ENCODE results near the gene CRADD.

Gene CRADD

DNA sequence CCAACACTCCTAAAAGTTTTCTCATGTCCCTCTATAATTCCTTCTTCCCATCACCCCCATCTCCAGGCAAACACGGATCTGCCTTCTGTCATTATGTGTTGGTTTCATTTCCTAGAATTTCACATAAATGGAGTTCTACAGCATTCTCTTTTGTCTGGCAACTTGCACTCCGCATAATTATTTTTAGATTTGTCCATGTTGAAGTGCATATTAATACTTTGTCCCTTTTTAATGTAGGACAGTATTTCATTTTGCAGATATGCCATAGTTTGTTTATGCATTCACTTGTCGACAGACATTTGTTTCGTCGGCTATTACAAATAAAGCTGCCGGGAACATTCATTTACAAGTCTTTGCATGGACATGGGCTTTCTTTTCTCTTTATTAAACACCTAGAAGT lies 150.0 kb downstream of the CRADD start:
- H2AFZ ChIP-seq (ENCODE audit: low read depth, low read length) = no peak overlapping the region
- TF ChIP-seq, protein P1, sequence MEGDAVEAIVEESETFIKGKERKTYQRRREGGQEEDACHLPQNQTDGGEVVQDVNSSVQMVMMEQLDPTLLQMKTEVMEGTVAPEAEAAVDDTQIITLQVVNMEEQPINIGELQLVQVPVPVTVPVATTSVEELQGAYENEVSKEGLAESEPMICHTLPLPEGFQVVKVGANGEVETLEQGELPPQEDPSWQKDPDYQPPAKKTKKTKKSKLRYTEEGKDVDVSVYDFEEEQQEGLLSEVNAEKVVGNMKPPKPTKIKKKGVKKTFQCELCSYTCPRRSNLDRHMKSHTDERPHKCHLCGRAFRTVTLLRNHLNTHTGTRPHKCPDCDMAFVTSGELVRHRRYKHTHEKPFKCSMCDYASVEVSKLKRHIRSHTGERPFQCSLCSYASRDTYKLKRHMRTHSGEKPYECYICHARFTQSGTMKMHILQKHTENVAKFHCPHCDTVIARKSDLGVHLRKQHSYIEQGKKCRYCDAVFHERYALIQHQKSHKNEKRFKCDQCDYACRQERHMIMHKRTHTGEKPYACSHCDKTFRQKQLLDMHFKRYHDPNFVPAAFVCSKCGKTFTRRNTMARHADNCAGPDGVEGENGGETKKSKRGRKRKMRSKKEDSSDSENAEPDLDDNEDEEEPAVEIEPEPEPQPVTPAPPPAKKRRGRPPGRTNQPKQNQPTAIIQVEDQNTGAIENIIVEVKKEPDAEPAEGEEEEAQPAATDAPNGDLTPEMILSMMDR (IDR thresholded peaks at IDR 0.05; ENCODE audit: borderline replicate concordance, extremely low read depth, low read length, poor library complexity, severe bottlenecking) = no peak
- TF ChIP-seq EZH2 (IDR thresholded peaks at IDR 0.05; ENCODE audit: borderline replicate concordance, low read depth, low read length, severe bottlenecking) = no peak
- H3K79me2 ChIP-seq (ENCODE audit: insufficient read depth, low read length) = no peaks in the 10 kb centered on the region
- no peak for DNase-seq
- H3K27me3 ChIP-seq (ENCODE audit: insufficient read depth, low read length, poor library complexity) = no peaks in the 10 kb centered on the region
- no peak overlapping the region for H3K27ac ChIP-seq (ENCODE audit: low read length)
- peaks cover 12% of the 10 kb centered on the region for H3K4me1 ChIP-seq (ENCODE audit: insufficient read depth, low read length)
- H3K9me3 ChIP-seq (ENCODE audit: insufficient read depth, low read length, severe bottlenecking) = no peaks in the 10 kb centered on the region
- ATAC-seq (ENCODE audit: insufficient read depth, low read depth) = no peak
- no peaks in the 10 kb centered on the region for H4K20me1 ChIP-seq (ENCODE audit: insufficient read depth, low read length)
- H3K36me3 ChIP-seq (ENCODE audit: insufficient read depth, low read length) = no peaks in the 10 kb centered on the region
- no peak overlapping the region for H3K9ac ChIP-seq (ENCODE audit: low read depth, low read length)
- no peak overlapping the region for H3K4me3 ChIP-seq (ENCODE audit: low read depth in 1 of 2, low read length in 2 of 2)
- H3K4me2 ChIP-seq (ENCODE audit: insufficient read depth, low read length) = no peak overlapping the region

DNA sequence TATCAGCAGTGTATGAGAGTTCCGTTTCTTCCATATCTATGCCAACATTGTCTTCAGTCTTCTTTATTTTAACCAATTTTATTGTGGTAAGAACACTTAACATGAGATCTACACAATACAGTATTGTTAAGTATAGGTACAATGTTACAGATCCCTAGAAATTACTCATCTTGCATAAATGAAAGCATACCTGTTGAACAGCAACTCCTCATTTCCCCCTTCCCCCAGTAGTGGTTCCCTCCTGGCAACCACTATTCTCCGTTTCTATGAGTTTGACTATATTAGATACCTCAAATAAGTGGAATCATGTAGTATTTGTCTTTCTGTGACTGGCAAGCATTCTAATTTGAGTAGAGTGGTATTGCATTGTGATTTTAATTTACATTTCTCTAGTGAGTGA lies 150.5 kb downstream of the CRADD start:
- no peak overlapping the region for H3K4me2 ChIP-seq (ENCODE audit: insufficient read depth, low read length)
- no peak for ATAC-seq (ENCODE audit: insufficient read depth, low read depth)
- H2AFZ ChIP-seq (ENCODE audit: low read depth, low read length) = no peak overlapping the region
- no peaks in the 10 kb centered on the region for H4K20me1 ChIP-seq (ENCODE audit: insufficient read depth, low read length)
- H3K9ac ChIP-seq (ENCODE audit: low read depth, low read length) = no peak overlapping the region
- H3K79me2 ChIP-seq (ENCODE audit: insufficient read depth, low read length) = no peaks in the 10 kb centered on the region
- no peaks in the 10 kb centered on the region for H3K9me3 ChIP-seq (ENCODE audit: insufficient read depth, low read length, severe bottlenecking)
- no peak overlapping the region for H3K27ac ChIP-seq (ENCODE audit: low read length)
- H3K4me1 ChIP-seq (ENCODE audit: insufficient read depth, low read length) = peaks cover 12% of the 10 kb centered on the region
- no peaks in the 10 kb centered on the region for H3K36me3 ChIP-seq (ENCODE audit: insufficient read depth, low read length)
- H3K4me3 ChIP-seq (ENCODE audit: low read depth in 1 of 2, low read length in 2 of 2) = no peak overlapping the region
- no peak for DNase-seq
- H3K27me3 ChIP-seq (ENCODE audit: insufficient read depth, low read length, poor library complexity) = no peaks in the 10 kb centered on the region
- TF ChIP-seq EZH2 (IDR thresholded peaks at IDR 0.05; ENCODE audit: borderline replicate concordance, low read depth, low read length, severe bottlenecking) = no peak
- TF ChIP-seq, protein P1 (IDR thresholded peaks at IDR 0.05; ENCODE audit: borderline replicate concordance, extremely low read depth, low read length, poor library complexity, severe bottlenecking) = no peak

DNA sequence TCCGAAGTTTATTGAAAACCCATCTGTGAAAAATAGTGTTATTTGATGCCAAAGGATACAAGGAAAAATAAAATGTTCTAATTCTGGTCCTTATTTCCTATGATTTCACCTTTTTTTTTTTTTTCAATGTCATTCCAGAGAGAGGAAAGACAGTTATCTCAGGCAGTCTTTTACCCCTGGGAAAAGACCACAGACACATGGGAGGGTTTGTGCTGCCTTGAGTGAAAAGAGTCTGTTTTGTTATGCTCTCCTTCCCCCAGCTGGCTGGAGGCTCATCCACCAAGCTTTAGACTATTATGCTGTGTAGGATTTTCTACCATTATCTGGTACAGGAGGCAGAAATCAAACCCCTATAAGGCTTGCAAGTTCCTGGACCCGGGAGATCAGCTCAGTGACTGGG lies 151.8 kb downstream of the CRADD start:
- H3K27ac ChIP-seq (ENCODE audit: low read length) = peak overlapping the region; percentile 19; the same call in 1 of the 2 replicates
- H4K20me1 ChIP-seq (ENCODE audit: insufficient read depth, low read length) = no peaks in the 10 kb centered on the region
- no peak overlapping the region for H2AFZ ChIP-seq (ENCODE audit: low read depth, low read length)
- no peaks in the 10 kb centered on the region for H3K9me3 ChIP-seq (ENCODE audit: insufficient read depth, low read length, severe bottlenecking)
- no peaks in the 10 kb centered on the region for H3K79me2 ChIP-seq (ENCODE audit: insufficient read depth, low read length)
- H3K9ac ChIP-seq (ENCODE audit: low read depth, low read length) = no peak overlapping the region
- H3K4me2 ChIP-seq (ENCODE audit: insufficient read depth, low read length) = no peak overlapping the region
- TF ChIP-seq EZH2 (IDR thresholded peaks at IDR 0.05; ENCODE audit: borderline replicate concordance, low read depth, low read length, severe bottlenecking) = no peak
- TF ChIP-seq, protein P1 (IDR thresholded peaks at IDR 0.05; ENCODE audit: borderline replicate concordance, extremely low read depth, low read length, poor library complexity, severe bottlenecking) = peak; percentile 42
- ATAC-seq (ENCODE audit: insufficient read depth, low read depth) = no peak; the same call in 2 of the 3 replicates
- H3K4me3 ChIP-seq (ENCODE audit: low read depth in 1 of 2, low read length in 2 of 2) = no peak overlapping the region
- H3K4me1 ChIP-seq (ENCODE audit: insufficient read depth, low read length) = peaks cover 8% of the 10 kb centered on the region
- H3K27me3 ChIP-seq (ENCODE audit: insufficient read depth, low read length, poor library complexity) = no peaks in the 10 kb centered on the region
- DNase-seq = no peak
- H3K36me3 ChIP-seq (ENCODE audit: insufficient read depth, low read length) = no peaks in the 10 kb centered on the region

DNA sequence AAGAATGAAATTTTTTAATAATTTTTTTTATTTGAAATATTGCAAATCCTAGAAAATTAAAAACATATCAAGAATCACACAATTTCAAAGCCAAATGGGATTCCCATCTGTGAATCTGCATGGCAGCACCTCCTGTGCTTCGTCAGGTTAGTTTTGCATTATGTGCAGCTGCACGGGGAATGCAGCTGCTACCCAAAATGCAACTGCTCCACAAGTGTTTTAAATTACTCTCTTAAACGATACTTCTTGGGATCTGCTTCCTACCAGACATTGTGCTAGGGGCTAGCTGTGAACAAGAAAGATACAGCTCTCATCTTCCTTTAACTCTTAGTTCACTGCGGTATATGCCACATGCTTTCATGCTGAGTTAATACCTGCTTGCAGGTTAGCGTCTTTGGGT lies 154.2 kb downstream of the CRADD start:
- Histone ChIP-seq H3K4me3 (ENCODE audit: low read depth in 1 of 2, low read length in 2 of 2) (no peak overlapping the region), H3K9me3 (ENCODE audit: insufficient read depth, low read length, severe bottlenecking) (no peaks in the 10 kb centered on the region), H3K4me2 (ENCODE audit: insufficient read depth, low read length) (no peak overlapping the region), H3K79me2 (ENCODE audit: insufficient read depth, low read length) (no peaks in the 10 kb centered on the region), H2AFZ (ENCODE audit: low read depth, low read length) (no peak overlapping the region), H3K27me3 (ENCODE audit: insufficient read depth, low read length, poor library complexity) (no peaks in the 10 kb centered on the region), H3K9ac (ENCODE audit: low read depth, low read length) (no peak overlapping the region), H3K4me1 (ENCODE audit: insufficient read depth, low read length) (peaks cover 8% of the 10 kb centered on the region), H3K36me3 (ENCODE audit: insufficient read depth, low read length) (no peaks in the 10 kb centered on the region), H3K27ac (ENCODE audit: low read length) (no peak overlapping the region), H4K20me1 (ENCODE audit: insufficient read depth, low read length) (no peaks in the 10 kb centered on the region)
- ATAC-seq (ENCODE audit: insufficient read depth, low read depth) = no peak
- no peak for DNase-seq
- TF ChIP-seq EZH2 (IDR thresholded peaks at IDR 0.05; ENCODE audit: borderline replicate concordance, low read depth, low read length, severe bottlenecking) = no peak
- TF ChIP-seq, protein P1 (IDR thresholded peaks at IDR 0.05; ENCODE audit: borderline replicate concordance, extremely low read depth, low read length, poor library complexity, severe bottlenecking) = no peak

All from DND-41 (cell line).